NCI-H82 treated with DMSO at 0.1 percent for 48 hours (cell line): ENCODE results near the gene VAMP5.
"Not testable (repeated sequence)": the region's sequence is repeated elsewhere in the genome, so short reads cannot be mapped to it uniquely, and the experiment has no call there.

Source experiments
- DNase-seq: peaks from one replicate; lab custom pipeline; 2025; ENCODE audit not compliant: unreplicated experiment; lab: John Stamatoyannopoulos, UW

Gene VAMP5, protein sequence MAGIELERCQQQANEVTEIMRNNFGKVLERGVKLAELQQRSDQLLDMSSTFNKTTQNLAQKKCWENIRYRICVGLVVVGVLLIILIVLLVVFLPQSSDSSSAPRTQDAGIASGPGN

DNA sequence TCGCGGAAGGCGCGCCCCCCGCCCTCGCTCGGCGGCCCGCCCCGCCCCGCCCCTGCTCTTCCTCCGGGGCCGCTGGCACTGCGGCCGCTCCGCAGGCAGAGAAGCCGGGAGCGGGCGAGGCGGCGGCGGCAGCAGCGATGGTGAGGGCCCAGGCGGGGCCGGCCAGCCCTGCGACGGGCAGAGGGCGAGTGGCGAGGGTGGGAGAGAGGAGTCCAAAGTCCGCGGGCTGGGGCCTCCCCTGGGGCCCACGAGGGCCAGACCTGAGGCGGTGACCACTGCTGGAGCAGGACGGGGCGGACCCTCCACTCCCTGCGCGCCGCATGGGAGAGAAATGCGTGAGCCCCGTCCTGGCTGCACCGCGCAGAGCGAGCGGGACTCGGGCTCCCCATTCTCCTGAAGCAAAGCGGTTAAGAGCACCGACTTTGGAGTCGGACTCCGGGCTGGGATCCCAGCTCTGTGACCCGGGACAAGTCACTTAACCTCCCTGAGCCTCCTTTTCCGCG is at the start of gene VAMP5:
Gene VAMP5 (plus strand): TSS at position 78 of the 503 bp plus-strand sequence. CDS start 60 bp downstream, at position 138.
- DNase-seq, result no peak

- DNase-seq, result no peak
Measured at GRCh38 chr2:85534881-85535280, 49.4 kb upstream of the VAMP5 start.

GRCh38 chr2:85536479-85536878 is 47.8 kb upstream of the VAMP5 start:
- DNase-seq, result no peak

GRCh38 chr2:85537600-85538506 is 46.4 kb upstream of the VAMP5 start:
- peak; percentile 73 for DNase-seq

GRCh38 chr2:85538507-85539360 is 45.5 kb upstream of the VAMP5 start, which contains the start of gene MAT2A:
Gene MAT2A (plus strand): TSS chr2:85539168. CDS start chr2:85539288, 120 bp downstream.
- DNase-seq, result peak; percentile 88

DNA sequence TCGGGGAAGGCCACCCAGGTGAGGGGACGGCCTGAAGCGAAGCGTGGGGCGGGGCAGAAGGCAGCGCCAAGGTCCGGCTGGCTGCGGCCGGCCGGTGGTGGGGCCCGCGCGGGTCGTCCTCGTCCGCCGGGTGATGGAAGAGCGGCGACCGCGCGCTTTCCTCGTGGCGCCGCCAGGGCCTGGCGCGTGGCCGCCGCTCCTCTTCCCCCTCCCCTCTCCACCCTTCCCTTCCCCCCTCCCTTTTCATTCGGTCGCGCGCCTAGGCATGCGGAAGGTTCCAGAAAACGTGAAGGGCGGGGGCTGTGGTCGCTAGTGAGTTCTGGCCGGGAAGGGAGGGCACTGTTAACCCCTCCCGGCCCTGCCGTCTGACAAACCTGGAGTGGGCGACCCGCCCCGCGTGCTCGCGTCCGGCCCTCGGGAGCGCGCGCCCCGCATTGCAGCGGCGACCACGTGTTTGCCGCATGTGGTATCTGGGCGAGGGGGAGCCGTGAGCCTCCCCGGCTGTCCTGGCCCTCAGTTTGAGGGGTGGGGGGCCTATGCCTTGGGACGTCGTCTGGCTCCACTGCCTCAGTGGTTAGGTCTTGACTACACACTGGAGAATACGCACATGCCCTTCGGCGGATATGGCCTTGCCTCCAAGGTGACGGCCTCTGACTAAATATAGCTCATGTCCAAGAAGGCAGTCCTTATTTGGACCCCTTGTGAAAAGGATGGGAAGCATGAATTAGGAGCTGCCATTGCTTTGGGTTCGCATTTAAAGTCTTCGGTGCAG is 44.7 kb upstream of the VAMP5 start:
- no peak for DNase-seq

DNA sequence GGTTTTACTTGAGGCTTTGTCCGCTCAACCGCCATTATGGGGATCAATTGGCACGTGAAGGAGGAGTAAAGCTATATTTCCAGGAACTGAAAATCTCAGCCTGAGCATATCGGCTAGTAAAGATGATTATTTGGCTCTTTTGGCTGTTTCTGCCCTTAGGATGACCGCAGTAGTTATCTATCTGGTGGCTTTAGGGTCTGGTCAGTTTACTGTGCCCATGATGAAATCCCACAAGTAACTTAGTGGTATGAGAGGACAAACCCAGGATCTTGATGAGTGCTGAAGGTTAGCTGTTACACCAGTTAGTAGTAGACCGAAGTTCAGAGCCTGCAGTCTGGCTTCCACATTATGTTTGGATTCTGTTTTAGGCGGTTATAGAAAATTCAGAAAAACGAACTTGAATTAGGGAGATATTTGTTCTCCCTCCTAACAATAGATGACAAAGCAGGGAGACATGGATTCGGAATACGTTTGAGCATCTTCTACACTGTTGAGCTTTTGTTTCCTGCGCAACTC is 44.0 kb upstream of the VAMP5 start:
- DNase-seq, result no peak

DNA sequence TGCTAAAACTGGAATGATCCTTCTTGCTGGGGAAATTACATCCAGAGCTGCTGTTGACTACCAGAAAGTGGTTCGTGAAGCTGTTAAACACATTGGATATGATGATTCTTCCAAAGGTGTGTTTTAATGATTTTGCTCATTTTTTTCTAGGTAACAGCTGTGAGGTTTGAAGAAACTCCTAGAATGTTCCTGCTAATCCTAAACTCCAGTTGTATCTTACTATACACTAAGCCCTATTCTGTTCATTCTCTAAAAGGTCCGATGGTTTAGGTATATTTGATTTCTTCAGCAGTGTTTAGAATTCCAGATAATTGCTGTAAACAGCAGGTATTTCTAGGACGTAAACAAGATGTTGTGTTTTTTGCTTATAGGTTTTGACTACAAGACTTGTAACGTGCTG is 43.0 kb upstream of the VAMP5 start:
- no peak for DNase-seq

DNA sequence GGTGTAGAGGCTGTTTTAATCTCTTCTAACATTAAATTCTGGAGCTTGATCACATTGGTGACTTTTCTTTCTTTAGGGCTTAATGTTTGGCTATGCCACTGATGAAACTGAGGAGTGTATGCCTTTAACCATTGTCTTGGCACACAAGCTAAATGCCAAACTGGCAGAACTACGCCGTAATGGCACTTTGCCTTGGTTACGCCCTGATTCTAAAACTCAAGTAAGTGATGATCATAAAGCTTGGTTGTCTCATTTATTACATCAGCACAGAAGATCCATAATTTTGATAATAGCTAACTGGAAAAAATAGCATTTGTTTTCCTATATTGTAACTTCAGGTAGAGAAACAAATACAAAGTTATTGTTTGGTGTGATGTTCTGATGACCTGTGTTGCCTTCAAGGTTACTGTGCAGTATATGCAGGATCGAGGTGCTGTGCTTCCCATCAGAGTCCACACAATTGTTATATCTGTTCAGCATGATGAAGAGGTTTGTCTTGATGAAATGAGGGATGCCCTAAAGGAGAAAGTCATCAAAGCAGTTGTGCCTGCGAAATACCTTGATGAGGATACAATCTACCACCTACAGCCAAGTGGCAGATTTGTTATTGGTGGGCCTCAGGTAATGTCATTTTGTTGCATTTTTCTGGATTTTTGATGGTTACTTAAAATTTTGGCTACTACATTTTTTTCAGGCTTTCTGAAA is 42.3 kb upstream of the VAMP5 start:
- no peak for DNase-seq

- no peak for DNase-seq
Measured at GRCh38 chr2:85542777-85543176, 41.5 kb upstream of the VAMP5 start.

GRCh38 chr2:85544254-85544691 is 40.0 kb upstream of the VAMP5 start:
- DNase-seq, result not testable (repeated sequence)

GRCh38 chr2:85544915-85545779 is 39.1 kb upstream of the VAMP5 start:
- not testable (repeated sequence) for DNase-seq

DNA sequence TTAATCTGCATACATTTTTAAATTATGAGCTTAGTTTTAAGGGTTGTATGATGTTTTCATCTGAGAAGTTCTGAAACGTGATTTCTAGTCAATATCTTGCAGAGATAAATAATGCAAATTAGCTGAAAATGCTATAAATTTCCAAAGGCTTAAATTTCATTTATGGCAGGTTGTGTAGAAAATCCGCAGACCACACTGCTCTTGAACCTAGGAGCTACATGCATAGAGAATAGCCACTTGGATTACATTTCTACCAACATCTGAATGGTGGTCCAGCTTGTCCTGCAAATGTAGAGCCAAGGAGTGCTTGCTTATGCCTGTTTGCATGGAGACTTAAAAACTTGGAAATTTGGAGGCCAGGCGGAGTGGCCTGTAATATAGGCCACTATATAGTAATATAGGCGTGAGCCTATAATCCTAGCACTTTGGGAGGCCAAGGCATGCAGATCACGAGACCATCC is 38.4 kb upstream of the VAMP5 start:
- peak; percentile 38 for DNase-seq

GRCh38 chr2:85547089-85547858 is 37.0 kb upstream of the VAMP5 start:
- no peak for DNase-seq

DNA sequence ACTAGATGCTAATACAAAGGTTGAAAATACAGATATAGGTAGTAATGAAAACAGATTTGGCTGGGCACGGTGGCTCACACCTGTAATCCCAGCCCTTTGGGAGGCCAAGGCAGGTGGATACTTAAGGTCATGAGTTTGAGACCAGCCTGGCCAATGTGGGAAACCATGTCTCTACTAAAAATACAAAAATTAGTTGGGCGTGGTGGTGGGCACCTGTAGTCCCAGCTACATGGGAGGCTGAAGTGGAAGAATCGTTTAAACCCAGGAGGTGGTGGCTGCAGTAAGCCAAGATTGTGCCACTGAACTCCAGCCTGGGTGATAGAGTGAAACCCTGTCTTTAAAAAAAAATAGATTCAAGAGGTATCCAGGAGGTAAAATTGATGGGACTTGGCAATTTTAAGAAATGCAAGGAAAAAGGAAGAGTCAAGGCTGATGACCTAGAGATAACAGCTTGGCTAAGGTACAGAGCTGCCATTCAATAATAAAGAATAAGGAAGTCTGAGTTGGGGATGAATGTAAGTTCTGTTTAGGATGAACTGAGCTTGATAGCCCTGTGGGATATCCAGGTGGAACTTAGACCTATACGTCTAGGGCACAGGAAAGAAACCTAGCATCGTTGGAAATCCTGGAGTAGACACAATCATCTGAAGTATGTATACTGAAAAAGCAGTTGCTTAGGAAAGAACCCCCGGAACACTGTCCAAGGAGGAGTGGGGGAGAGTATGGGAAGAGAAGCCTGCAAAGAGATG is 36.2 kb upstream of the VAMP5 start:
- DNase-seq, result no peak

GRCh38 chr2:85548608-85548900 is 35.7 kb upstream of the VAMP5 start:
- no peak for DNase-seq

DNA sequence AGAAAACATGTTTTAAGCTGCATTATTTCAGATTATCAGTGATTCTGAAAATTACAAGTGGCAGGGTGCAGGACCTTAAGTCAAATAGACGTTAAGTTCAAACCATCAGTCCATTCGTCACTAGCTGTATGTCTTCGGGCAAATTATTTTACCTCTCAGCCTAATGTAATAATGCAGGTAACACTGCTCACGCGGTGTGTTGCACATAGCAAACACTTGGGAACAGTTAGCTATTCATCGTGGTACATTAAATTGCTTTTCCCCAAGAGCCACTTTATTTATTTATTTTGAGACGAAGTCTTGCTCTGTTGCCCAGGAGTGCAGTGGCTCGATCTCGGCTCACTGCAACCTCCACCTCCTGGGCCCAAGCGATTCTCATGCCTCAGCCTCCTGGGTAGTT is 35.1 kb upstream of the VAMP5 start:
- no peak for DNase-seq
